Left renal cortex interstitium (tissue), 4 donors: Measurements from ENCODE around the gene WDR6. TPM values are rescaled to one million over a fixed set of nuclear protein-coding genes. Genes with fewer than 3 reads are reported as not detected.
A peak's percentile ranks its signal among the peaks of the same experiment; 100 is the strongest.
"Not testable (repeated sequence)": the region's sequence is repeated elsewhere in the genome, so short reads cannot be mapped to it uniquely, and the experiment has no call there.

ENCODE experiments used
- DNase-seq, 4 donors: peaks; one replicate each; pipeline ENCODE4 v3.0.0-alpha.2; 2013; ENCODE audit warnings: low read depth in 4 of 4, low spot score in 2 of 4, missing footprints in 1 of 4
- polyA plus RNA-seq, 4 donors: library from polyadenylated mRNA; unstranded; fragments of 120-200 nt; gene quantifications; one replicate each; pipeline ENCODE4 v1.2.1, GENCODE V29; 2013; ENCODE audit not compliant: insufficient read length in 4 of 4

WDR6 gene
- polyA plus RNA-seq, 4 donors, result 155 to 242 (median 204) TPM

- peak in 2 of 4 donors; percentile 81 to 85 for DNase-seq
Observed at GRCh38 chr3:48989796-48990635, 17.2 kb upstream of the WDR6 start, which contains the start of gene P4HTM. P4HTM (plus strand) TSS chr3:48990241; CDS start chr3:48990257, 16 bp downstream.

- no peak for DNase-seq
Observed at GRCh38 chr3:48990636-48991469, 16.3 kb upstream of the WDR6 start.

- no peak for DNase-seq
Observed at GRCh38 chr3:48991851-48992545, 15.2 kb upstream of the WDR6 start.

- no peak for DNase-seq
Observed at GRCh38 chr3:48993834-48994233, 13.4 kb upstream of the WDR6 start.

GRCh38 chr3:48996640-48997039 is 10.6 kb upstream of the WDR6 start:
- no peak for DNase-seq

- no peak for DNase-seq
Observed at GRCh38 chr3:48997102-48997635, 10.0 kb upstream of the WDR6 start.

GRCh38 chr3:48997714-48998637 is 9.2 kb upstream of the WDR6 start:
- no peak for DNase-seq

- no peak for DNase-seq
Observed at GRCh38 chr3:48999085-48999858, 7.9 kb upstream of the WDR6 start.

- no peak for DNase-seq
Observed at GRCh38 chr3:49001155-49001554, 6.0 kb upstream of the WDR6 start.

GRCh38 chr3:49004352-49005302 is 2.6 kb upstream of the WDR6 start:
- DNase-seq, result no peak

- no peak for DNase-seq
Observed at GRCh38 chr3:49005303-49005680, 1.9 kb upstream of the WDR6 start.

GRCh38 chr3:49005998-49006397 is 1.2 kb upstream of the WDR6 start:
- DNase-seq, result no peak

- DNase-seq, result no peak
Observed at GRCh38 chr3:49006408-49007067, 653 bp upstream of the WDR6 start.

- DNase-seq, result peak in 1 of 4 donors; percentile 72
Observed at GRCh38 chr3:49007771-49008528, 759 bp downstream of the WDR6 start.

GRCh38 chr3:49008627-49009026 is 1.4 kb downstream of the WDR6 start:
- DNase-seq, result not testable (repeated sequence)

GRCh38 chr3:49009396-49009795 is 2.2 kb downstream of the WDR6 start:
- no peak for DNase-seq
